Calu3 (cell line): ENCODE data around the gene CPTP. TPM values are rescaled to one million over a fixed set of nuclear protein-coding genes. Genes with fewer than 3 reads are reported as not detected.

Experiments
- BruUV-seq: library from RNA; stranded (reverse); fragments of 400-500 nt; replicated peaks from 2 replicates; lab custom pipeline; 2021; lab: Mats Ljungman, UMichigan
- CTCF ChIA-PET: fragments of 300-600 bp; sonication (Branson Sonifier 250); formaldehyde crosslinking; loops from one replicate; lab custom pipeline; 2022; ENCODE audit warnings: antibody characterized with exemption; lab: Charles Lee
- DNase-seq: peaks from one replicate; pipeline ENCODE4 v3.0.0; 2022
- H3K27ac Mint-ChIP-seq: one replicate; pipeline ENCODE4 v1.8.0; 2022; ENCODE audit warnings: mixed read lengths; ENCODE audit not compliant: unreplicated experiment
- H3K27me3 Mint-ChIP-seq: one replicate; pipeline ENCODE4 v1.8.0; 2022; ENCODE audit warnings: mixed read lengths; ENCODE audit not compliant: unreplicated experiment
- H3K36me3 Mint-ChIP-seq: one replicate; pipeline ENCODE4 v1.8.0; 2022; ENCODE audit warnings: mild to moderate bottlenecking, moderate library complexity, mixed read lengths; ENCODE audit not compliant: insufficient read depth, unreplicated experiment
- H3K4me1 Mint-ChIP-seq: one replicate; pipeline ENCODE4 v1.8.0; 2022; ENCODE audit warnings: mild to moderate bottlenecking, low read depth, mixed read lengths; ENCODE audit not compliant: unreplicated experiment
- H3K4me3 Mint-ChIP-seq: one replicate; pipeline ENCODE4 v1.8.0; 2022; ENCODE audit warnings: mild to moderate bottlenecking, low read depth, moderate library complexity, mixed read lengths; ENCODE audit not compliant: unreplicated experiment
- H3K9me3 Mint-ChIP-seq: one replicate; pipeline ENCODE4 v1.8.0; 2022; ENCODE audit warnings: low read depth, mixed read lengths; ENCODE audit not compliant: unreplicated experiment
- CTCF ChIP-seq: fragments of 200-600 bp; IDR thresholded peaks from one replicate; pipeline ENCODE4 v1.8.0; 2022; ENCODE audit warnings: antibody characterized with exemption; ENCODE audit not compliant: unreplicated experiment
- intact Hi-C: fragments of 100-400 bp; cut with micrococcal nuclease; formaldehyde crosslinking; loops from one replicate; pipeline ENCODE4 v1.10.0; 2022; ENCODE audit not compliant: unreplicated experiment
- total RNA-seq: library from RNA; stranded (reverse); gene quantifications from 2 replicates; pipeline ENCODE4 v1.2.3, GENCODE V29; 2022

Gene CPTP
- total RNA-seq, 1 experiment from 2014 or later: 20.1 TPM

GRCh38 chr1:1308756-1309250, 15.8 kb upstream of the CPTP start:
- no peaks in the 10 kb centered on the region for H3K27me3 Mint-ChIP-seq
- no TSS peak for BruUV-seq
- no peaks in the 10 kb centered on the region for H3K4me1 Mint-ChIP-seq
- CTCF ChIA-PET: no interaction called here
- no peak for TF ChIP-seq CTCF
- intact Hi-C loops: no loop called here
- H3K9me3 Mint-ChIP-seq: no peaks in the 10 kb centered on the region
- peak overlapping the region; percentile 73 for H3K4me3 Mint-ChIP-seq
- H3K27ac Mint-ChIP-seq: no peak overlapping the region
- DNase-seq: no peak
- peaks cover 73% of the 10 kb centered on the region for H3K36me3 Mint-ChIP-seq

GRCh38 chr1:1309251-1310108, 15.1 kb upstream of the CPTP start:
- H3K36me3 Mint-ChIP-seq: peaks cover 75% of the 10 kb centered on the region
- no peaks in the 10 kb centered on the region for H3K4me1 Mint-ChIP-seq
- CTCF ChIA-PET: interaction anchor here (0.6 kb wide), 1 partner anchor 131 kb away, joined by 3 read pairs; no protein-coding TSS in a partner anchor
- no peaks in the 10 kb centered on the region for H3K27me3 Mint-ChIP-seq
- peak overlapping the region; percentile 73 for H3K4me3 Mint-ChIP-seq
- no peak for DNase-seq
- no peak overlapping the region for H3K27ac Mint-ChIP-seq
- H3K9me3 Mint-ChIP-seq: no peaks in the 10 kb centered on the region
- BruUV-seq: TSS peak; percentile 39
- no peak for TF ChIP-seq CTCF
- intact Hi-C loops: no loop called here

GRCh38 chr1:1310109-1310385, 14.6 kb upstream of the CPTP start:
- H3K36me3 Mint-ChIP-seq: peaks cover 75% of the 10 kb centered on the region
- H3K4me3 Mint-ChIP-seq: peak overlapping the region; percentile 73
- TF ChIP-seq CTCF: no peak
- H3K4me1 Mint-ChIP-seq: no peaks in the 10 kb centered on the region
- CTCF ChIA-PET: interaction anchor here (0.6 kb wide), 1 partner anchor 130 kb away, joined by 3 read pairs; no protein-coding TSS in a partner anchor
- no peak overlapping the region for H3K27ac Mint-ChIP-seq
- H3K9me3 Mint-ChIP-seq: no peaks in the 10 kb centered on the region
- BruUV-seq: no TSS peak
- no peak for DNase-seq
- intact Hi-C loops: no loop called here
- H3K27me3 Mint-ChIP-seq: no peaks in the 10 kb centered on the region

- Mint-ChIP-seq H3K9me3 (no peaks in the 10 kb centered on the region), H3K27me3 (no peaks in the 10 kb centered on the region), H3K36me3 (peaks cover 80% of the 10 kb centered on the region), H3K4me3 (no peak overlapping the region), H3K27ac (no peak overlapping the region), H3K4me1 (no peaks in the 10 kb centered on the region)
- intact Hi-C loops: no loop called here
- CTCF ChIA-PET: no interaction called here
- BruUV-seq: no TSS peak
- TF ChIP-seq CTCF: no peak
- no peak for DNase-seq
Measured at GRCh38 chr1:1310476-1311053, 14.0 kb upstream of the CPTP start.
